IMR-90 (cell line): ENCODE results near the gene CREB3L1. TPM values are rescaled to one million over a fixed set of nuclear protein-coding genes. Genes with fewer than 3 reads are reported as not detected.

Experiments
- ATAC-seq: fragments of 200-7000 bp; cut with Tn5 transposase; 2 replicates; pipeline ENCODE4 v1.9.1; 2020; ENCODE audit warnings: low read depth, mild to moderate bottlenecking, moderate library complexity
- BruUV-seq: library from RNA; stranded (reverse); fragments of 400-500 nt; replicated peaks from 2 replicates; lab custom pipeline; 2021; lab: Mats Ljungman, UMichigan
- CTCF ChIA-PET: fragments of 300-600 bp; formaldehyde crosslinking; extraction: SDS; loops from one replicate; lab custom pipeline; 2021; ENCODE audit warnings: antibody characterized with exemption; lab: Yijun Ruan, JAX
- POLR2A ChIA-PET: fragments of 300-600 bp; sonication (Branson Sonifier 250); formaldehyde crosslinking; loops from one replicate; lab custom pipeline; 2022; ENCODE audit warnings: antibody characterized with exemption; ENCODE audit not compliant: unreplicated experiment; lab: Charles Lee
- DNase-seq: peaks from one replicate; pipeline ENCODE4 v3.0.0; 2013
- H2AFZ ChIP-seq: replicated peaks from 2 replicates; pipeline ENCODE3; 2013; ENCODE audit warnings: low read length, mild to moderate bottlenecking; ENCODE audit not compliant: poor library complexity
- H2AK5ac ChIP-seq: 2 replicates; pipeline ENCODE4 v1.6.1; 2013; ENCODE audit warnings: low read depth, low read length, inconsistent platforms
- H2AK9ac ChIP-seq: replicated peaks from 2 replicates; pipeline ENCODE3; 2013; ENCODE audit warnings: mild to moderate bottlenecking, low read depth, low read length, moderate library complexity; ENCODE audit not compliant: poor library complexity
- H2BK120ac ChIP-seq: 2 replicates; pipeline ENCODE4 v1.6.1; 2013; ENCODE audit warnings: low read depth, low read length, inconsistent platforms
- H2BK15ac ChIP-seq: 3 replicates; pipeline ENCODE4 v1.6.1; 2013; ENCODE audit warnings: low read depth, low read length, inconsistent platforms
- H2BK20ac ChIP-seq: 2 replicates; pipeline ENCODE4 v1.6.1; 2013; ENCODE audit warnings: low read depth, mild to moderate bottlenecking, inconsistent platforms, low read length, moderate library complexity
- H2BK5ac ChIP-seq: 2 replicates; pipeline ENCODE4 v1.6.1; 2013; ENCODE audit warnings: mild to moderate bottlenecking, low read depth, low read length, inconsistent platforms; ENCODE audit not compliant: poor library complexity, severe bottlenecking
- H3K14ac ChIP-seq: replicated peaks from 2 replicates; pipeline ENCODE4 v1.6.1; 2013; ENCODE audit warnings: low read depth, low read length, inconsistent platforms
- H3K18ac ChIP-seq: 2 replicates; pipeline ENCODE4 v1.6.1; 2013; ENCODE audit warnings: low read depth, low read length, control low read depth
- H3K23ac ChIP-seq: 2 replicates; pipeline ENCODE4 v1.6.1; 2013; ENCODE audit warnings: low read depth, low read length, inconsistent platforms
- H3K27ac ChIP-seq: 2 replicates; pipeline ENCODE4 v1.5.1; 2013; ENCODE audit warnings: mild to moderate bottlenecking, control low read depth, low read length; ENCODE audit not compliant: insufficient read depth
- H3K27me3 ChIP-seq: 2 replicates; pipeline ENCODE4 v1.6.1; 2013; ENCODE audit warnings: low read length; ENCODE audit not compliant: control insufficient read depth, insufficient read depth
- H3K36me3 ChIP-seq: 2 replicates; pipeline ENCODE4 v1.6.1; 2013; ENCODE audit warnings: low read length, mixed read lengths; ENCODE audit not compliant: control insufficient read depth, insufficient read depth
- H3K4ac ChIP-seq: 2 replicates; pipeline ENCODE4 v1.6.1; 2013; ENCODE audit warnings: low read depth, low read length, inconsistent platforms
- H3K4me1 ChIP-seq: 2 replicates; pipeline ENCODE4 v1.6.1; 2013; ENCODE audit warnings: low read length, mixed read lengths; ENCODE audit not compliant: control insufficient read depth, insufficient read depth
- H3K4me2 ChIP-seq: 2 replicates; pipeline ENCODE4 v1.6.1; 2013; ENCODE audit warnings: low read depth, mild to moderate bottlenecking, control low read depth, low read length, moderate library complexity
- H3K4me3 ChIP-seq: 2 replicates; pipeline ENCODE4 v1.5.1; 2013; ENCODE audit warnings: low read depth, mild to moderate bottlenecking, control low read depth, low read length, moderate library complexity; ENCODE audit not compliant: insufficient read depth
- H3K56ac ChIP-seq: 2 replicates; pipeline ENCODE4 v1.6.1; 2013; ENCODE audit warnings: low read length, inconsistent platforms; ENCODE audit not compliant: insufficient read depth; ENCODE audit errors: extremely low read depth
- H3K79me1 ChIP-seq, 2 experiments: 2 replicates each; pipeline ENCODE4 v1.6.1; 2013; ENCODE audit warnings: low read length in 2 of 2, inconsistent platforms in 1 of 2, low read depth in 1 of 2
- H3K9ac ChIP-seq: 2 replicates; pipeline ENCODE4 v1.6.1; 2013; ENCODE audit warnings: low read depth, low read length, control low read depth
- H3K9me1 ChIP-seq: 2 replicates; pipeline ENCODE4 v1.6.1; 2013; ENCODE audit warnings: low read length, inconsistent platforms; ENCODE audit not compliant: insufficient read depth
- H3K9me3 ChIP-seq: 2 replicates; pipeline ENCODE4 v1.6.1; 2013; ENCODE audit warnings: low read length; ENCODE audit not compliant: control insufficient read depth, insufficient read depth
- H4K20me1 ChIP-seq: 2 replicates; pipeline ENCODE4 v1.6.1; 2013; ENCODE audit warnings: low read length, inconsistent platforms; ENCODE audit not compliant: insufficient read depth
- H4K5ac ChIP-seq: 2 replicates; pipeline ENCODE4 v1.6.1; 2013; ENCODE audit warnings: mild to moderate bottlenecking, low read depth, low read length, control low read depth
- H4K8ac ChIP-seq, 2 experiments: 2 replicates each; pipeline ENCODE4 v1.6.1; 2013; ENCODE audit warnings: low read depth in 2 of 2, low read length in 2 of 2, control low read depth in 1 of 2, inconsistent platforms in 1 of 2
- H4K91ac ChIP-seq: 2 replicates; pipeline ENCODE4 v1.6.1; 2013; ENCODE audit warnings: low read depth, low read length, inconsistent platforms; ENCODE audit not compliant: insufficient read depth
- BHLHE40 ChIP-seq: fragments of 150-350 bp; IDR thresholded peaks from 2 replicates; pipeline ENCODE4 v1.6.1; 2016; ENCODE audit warnings: mild to moderate bottlenecking, low read depth, low read length
- CEBPB ChIP-seq: IDR thresholded peaks from 2 replicates; pipeline ENCODE4 v1.6.1; 2012; ENCODE audit warnings: low read depth, low read length, improper control_type of control experiment
- CHD1 ChIP-seq: IDR thresholded peaks from 2 replicates; pipeline ENCODE4 v1.6.1; 2012; ENCODE audit warnings: low read depth, low read length, improper control_type of control experiment
- FOS ChIP-seq: fragments of 150-350 bp; IDR thresholded peaks from 2 replicates; pipeline ENCODE4 v1.6.1; 2016; ENCODE audit warnings: low read depth, low read length
- MAFK ChIP-seq: IDR thresholded peaks from 2 replicates; pipeline ENCODE4 v1.6.1; 2012; ENCODE audit warnings: low read depth, low read length, improper control_type of control experiment
- MAZ ChIP-seq: IDR thresholded peaks from 2 replicates; pipeline ENCODE4 v1.6.1; 2012; ENCODE audit warnings: low read depth, mild to moderate bottlenecking, low read length, improper control_type of control experiment, moderate library complexity, borderline replicate concordance
- MXI1 ChIP-seq: IDR thresholded peaks from 2 replicates; pipeline ENCODE4 v1.6.1; 2012; ENCODE audit warnings: low read depth, mild to moderate bottlenecking, low read length, moderate library complexity, borderline replicate concordance
- POLR2A ChIP-seq: IDR thresholded peaks from 2 replicates; pipeline ENCODE4 v1.6.1; 2012; ENCODE audit warnings: mild to moderate bottlenecking, low read depth, low read length
- RAD21 ChIP-seq: IDR thresholded peaks from 2 replicates; pipeline ENCODE4 v1.6.1; 2012; ENCODE audit warnings: low read length, improper control_type of control experiment
- RFX5 ChIP-seq: IDR thresholded peaks from 2 replicates; pipeline ENCODE4 v1.8.0; 2012; ENCODE audit warnings: low read depth, mild to moderate bottlenecking, low read length, moderate library complexity
- SMC3 ChIP-seq: fragments of 150-350 bp; IDR thresholded peaks from 2 replicates; pipeline ENCODE4 v1.6.1; 2016; ENCODE audit warnings: low read depth, mild to moderate bottlenecking, antibody characterized with exemption, low read length, moderate library complexity
- WGBS, 2 experiments: methylation state at CpG; one replicate each; pipeline versions ENCODE4 v1.1.5 to v1.1.7; 2013; ENCODE audit warnings: missing lambda C conversion rate in 2 of 2; ENCODE audit not compliant: insufficient read length in 1 of 2; ENCODE audit errors: extremely low coverage in 2 of 2; 5-methylcytosine and 5-hydroxymethylcytosine counted together
- dilution Hi-C: fragments of 300-500 bp; cut with HindIII; formaldehyde crosslinking; loops from one replicate; pipeline ENCODE4 v1.14.3; 2018; ENCODE audit warnings: low sequenced_read_pairs; ENCODE audit not compliant: unreplicated experiment
- in situ Hi-C: fragments of 300-500 bp; cut with MboI; formaldehyde crosslinking; loops from 3 replicates; pipeline ENCODE4 v1.14.3; 2019; ENCODE audit warnings: low sequenced_read_pairs, inconsistent platforms, mixed read lengths
- intact Hi-C: fragments of 100-400 bp; cut with micrococcal nuclease; formaldehyde crosslinking; loops from 2 replicates; pipeline ENCODE4 v1.10.0; 2022
- polyA plus RNA-seq, 3 experiments: library from polyadenylated mRNA; depleted of rRNA; stranded (reverse); fragments of >200 nt; gene quantifications; 2 replicates each; pipeline ENCODE4 v1.2.3, GENCODE V29; 2012; ENCODE audit warnings: low replicate concordance in 1 of 3
- total RNA-seq: library from RNA; depleted of rRNA; stranded (reverse); fragments of >200 nt; gene quantifications from 2 replicates; pipeline ENCODE4 v1.2.3, GENCODE V29; 2012
- TF ChIP-seq, protein P1 (sequence below): fragments of 150-350 bp; IDR thresholded peaks from 2 replicates; pipeline ENCODE4 v1.6.1; 2017; ENCODE audit warnings: mild to moderate bottlenecking, antibody characterized with exemption, low read length, low read depth
- TF ChIP-seq, protein P2 (sequence below): fragments of 150-350 bp; IDR thresholded peaks from 2 replicates; pipeline ENCODE4 v1.6.1; 2016; ENCODE audit warnings: low read depth, mild to moderate bottlenecking, low read length, moderate library complexity, borderline replicate concordance
- TF ChIP-seq, protein P3 (sequence below): conservative IDR thresholded peaks from 2 replicates; pipeline ENCODE4 v1.5.1; 2012; ENCODE audit warnings: mild to moderate bottlenecking, low read depth, low read length, improper control_type of control experiment

CREB3L1 gene
- total and polyA plus RNA-seq, 2 of the 4 experiments (the other 2 are of a cell fraction): 8.1 to 82.3 TPM

DNA sequence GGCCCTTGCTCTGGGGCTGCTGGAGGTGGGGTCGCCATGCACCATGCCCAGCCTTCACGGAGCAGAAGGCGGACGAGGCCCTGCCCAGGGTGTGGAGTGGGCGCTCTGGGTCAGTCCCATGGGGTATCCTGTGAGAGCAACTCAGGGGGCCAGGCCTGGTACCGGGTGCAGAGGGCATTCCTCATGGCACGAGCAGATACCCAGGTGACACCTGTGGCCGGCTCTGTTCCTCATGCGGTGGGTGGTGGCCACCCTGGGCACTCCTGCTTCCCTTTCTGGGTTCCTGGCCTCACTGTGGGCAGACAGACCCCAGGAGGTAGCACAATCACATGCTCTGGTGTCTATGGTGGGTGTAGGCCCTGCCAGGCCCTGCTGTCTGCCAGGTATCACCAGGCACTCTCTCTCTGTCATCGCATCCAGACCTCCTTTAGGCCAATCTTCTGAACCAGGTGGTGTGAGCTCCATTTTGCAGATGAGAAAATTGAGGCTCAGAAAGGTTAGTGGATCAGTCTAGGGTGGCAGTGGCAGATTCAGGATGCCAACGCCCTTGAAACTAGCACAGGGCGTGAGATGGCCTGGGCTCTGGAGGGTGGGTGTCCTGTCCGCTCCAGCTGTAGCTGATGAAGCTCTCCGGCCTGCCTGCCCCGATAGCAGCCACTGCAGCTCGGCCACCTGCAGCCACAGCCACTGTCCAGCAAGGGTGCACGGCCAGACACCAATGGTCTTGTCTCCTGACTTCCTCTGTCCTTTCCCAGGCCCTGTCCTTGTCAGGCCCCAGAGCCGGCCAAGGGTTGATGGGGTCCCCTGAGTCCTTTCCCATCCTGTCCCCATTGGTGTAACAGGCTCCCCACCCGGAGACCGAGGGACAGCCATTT lies 84.9 kb downstream of the CREB3L1 start:
- POLR2A ChIA-PET: no interaction called here
- H3K9ac ChIP-seq: peak overlapping the region; percentile 49
- TF ChIP-seq BHLHE40: no peak
- TF ChIP-seq, protein P1, sequence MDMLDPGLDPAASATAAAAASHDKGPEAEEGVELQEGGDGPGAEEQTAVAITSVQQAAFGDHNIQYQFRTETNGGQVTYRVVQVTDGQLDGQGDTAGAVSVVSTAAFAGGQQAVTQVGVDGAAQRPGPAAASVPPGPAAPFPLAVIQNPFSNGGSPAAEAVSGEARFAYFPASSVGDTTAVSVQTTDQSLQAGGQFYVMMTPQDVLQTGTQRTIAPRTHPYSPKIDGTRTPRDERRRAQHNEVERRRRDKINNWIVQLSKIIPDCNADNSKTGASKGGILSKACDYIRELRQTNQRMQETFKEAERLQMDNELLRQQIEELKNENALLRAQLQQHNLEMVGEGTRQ: no peak
- no peak for TF ChIP-seq RFX5
- TF ChIP-seq, protein P2, sequence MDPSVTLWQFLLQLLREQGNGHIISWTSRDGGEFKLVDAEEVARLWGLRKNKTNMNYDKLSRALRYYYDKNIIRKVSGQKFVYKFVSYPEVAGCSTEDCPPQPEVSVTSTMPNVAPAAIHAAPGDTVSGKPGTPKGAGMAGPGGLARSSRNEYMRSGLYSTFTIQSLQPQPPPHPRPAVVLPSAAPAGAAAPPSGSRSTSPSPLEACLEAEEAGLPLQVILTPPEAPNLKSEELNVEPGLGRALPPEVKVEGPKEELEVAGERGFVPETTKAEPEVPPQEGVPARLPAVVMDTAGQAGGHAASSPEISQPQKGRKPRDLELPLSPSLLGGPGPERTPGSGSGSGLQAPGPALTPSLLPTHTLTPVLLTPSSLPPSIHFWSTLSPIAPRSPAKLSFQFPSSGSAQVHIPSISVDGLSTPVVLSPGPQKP: no peak
- no peak for TF ChIP-seq MXI1
- TF ChIP-seq, protein P3, sequence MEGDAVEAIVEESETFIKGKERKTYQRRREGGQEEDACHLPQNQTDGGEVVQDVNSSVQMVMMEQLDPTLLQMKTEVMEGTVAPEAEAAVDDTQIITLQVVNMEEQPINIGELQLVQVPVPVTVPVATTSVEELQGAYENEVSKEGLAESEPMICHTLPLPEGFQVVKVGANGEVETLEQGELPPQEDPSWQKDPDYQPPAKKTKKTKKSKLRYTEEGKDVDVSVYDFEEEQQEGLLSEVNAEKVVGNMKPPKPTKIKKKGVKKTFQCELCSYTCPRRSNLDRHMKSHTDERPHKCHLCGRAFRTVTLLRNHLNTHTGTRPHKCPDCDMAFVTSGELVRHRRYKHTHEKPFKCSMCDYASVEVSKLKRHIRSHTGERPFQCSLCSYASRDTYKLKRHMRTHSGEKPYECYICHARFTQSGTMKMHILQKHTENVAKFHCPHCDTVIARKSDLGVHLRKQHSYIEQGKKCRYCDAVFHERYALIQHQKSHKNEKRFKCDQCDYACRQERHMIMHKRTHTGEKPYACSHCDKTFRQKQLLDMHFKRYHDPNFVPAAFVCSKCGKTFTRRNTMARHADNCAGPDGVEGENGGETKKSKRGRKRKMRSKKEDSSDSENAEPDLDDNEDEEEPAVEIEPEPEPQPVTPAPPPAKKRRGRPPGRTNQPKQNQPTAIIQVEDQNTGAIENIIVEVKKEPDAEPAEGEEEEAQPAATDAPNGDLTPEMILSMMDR: no peak
- TF ChIP-seq CEBPB: no peak
- TF ChIP-seq MAFK: no peak
- no peak for TF ChIP-seq POLR2A
- TF ChIP-seq FOS: no peak
- TF ChIP-seq MAZ: no peak
- TF ChIP-seq CHD1: no peak
- TF ChIP-seq RAD21: no peak
- no peak for TF ChIP-seq SMC3

More for the DNA sequence above, 84.9 kb downstream of the CREB3L1 start:
- Histone ChIP-seq H2AFZ (peak overlapping the region; percentile 78), H4K5ac (peak overlapping the region; percentile 85), H3K36me3 (no peaks in the 10 kb centered on the region), H2AK5ac (peak overlapping the region; percentile 98), H3K18ac (peak overlapping the region; percentile 79), H3K27ac (peak overlapping the region; percentile 48), H3K23ac (peak overlapping the region; percentile 93), H3K9me1 (peaks cover 10% of the 10 kb centered on the region), H4K91ac (peak overlapping the region; percentile 80), H2BK15ac (peak overlapping the region; percentile 58; the same call in 1 of the 3 replicates), H3K56ac (no peak overlapping the region), H2BK5ac (peak overlapping the region; percentile 67), H3K27me3 (no peaks in the 10 kb centered on the region), H4K20me1 (peaks cover 21% of the 10 kb centered on the region), H3K4me3 (no peak overlapping the region), H2BK120ac (peak overlapping the region; percentile 76), H3K9me3 (no peaks in the 10 kb centered on the region), H2BK20ac (no peak overlapping the region; the same call in 1 of the 2 replicates), H3K79me1 (peaks cover 41 to 61% of the 10 kb centered on the region in 2 experiments), H3K4me2 (peak overlapping the region; percentile 41; the same call in 1 of the 2 replicates), H3K4ac (peak overlapping the region; percentile 80), H3K14ac (peak overlapping the region; percentile 87), H2AK9ac (peak overlapping the region; percentile 73), H4K8ac (peak overlapping the region in 1 of 2 experiments; percentile 93; a peak in 2 of 4 replicates), H3K4me1 (peaks cover 37% of the 10 kb centered on the region)
- no TSS peak for BruUV-seq
- DNase-seq (no peak), ATAC-seq (no peak)
- WGBS, 2 experiments: 92% methylated on average over 13 of the region's 20 CpGs; no CpG with 5 or more reads in 1 of the 2 experiments
- dilution Hi-C loops: no loop called here
- intact Hi-C loops: no loop called here
- in situ Hi-C loops: no loop called here
- CTCF ChIA-PET: interaction anchor here (0.9 kb wide), 1 partner anchor 15 kb away, joined by 5 read pairs; the partner anchor contains the start of gene DGKZ
